Liver (tissue), 9 donors: ENCODE measurements around the gene PROX2. TPM values are rescaled to one million over a fixed set of nuclear protein-coding genes. Genes with fewer than 3 reads are reported as not detected.

Experiments used
- DNase-seq: peaks from one replicate; pipeline ENCODE4 v3.0.0-alpha.2; 2017; ENCODE audit warnings: low spot score
- H3K27ac ChIP-seq, 2 donors: one replicate each; pipeline ENCODE4 v1.7.0; 2013; ENCODE audit warnings: inconsistent platforms in 2 of 2, low read length in 2 of 2, control low read depth in 1 of 2, low read depth in 1 of 2, mild to moderate bottlenecking in 1 of 2
- H3K27me3 ChIP-seq, 4 donors: one replicate each; pipeline versions ENCODE4 v1.6.1 to v1.7.0; 2013; ENCODE audit warnings: low read length in 3 of 4, inconsistent platforms in 1 of 4, mild to moderate bottlenecking in 1 of 4, moderate library complexity in 1 of 4; ENCODE audit not compliant: control insufficient read depth in 4 of 4, insufficient read depth in 4 of 4
- H3K36me3 ChIP-seq, 4 donors: one replicate each; pipeline versions ENCODE4 v1.6.1 to v1.7.0; 2013; ENCODE audit warnings: low read length in 3 of 4, mild to moderate bottlenecking in 3 of 4, low read depth in 1 of 4, moderate library complexity in 1 of 4; ENCODE audit not compliant: control insufficient read depth in 4 of 4, insufficient read depth in 3 of 4
- H3K4me1 ChIP-seq, 4 donors: one replicate each; pipeline versions ENCODE4 v1.6.1 to v1.7.0; 2013; ENCODE audit warnings: low read length in 3 of 4, mild to moderate bottlenecking in 3 of 4, moderate library complexity in 1 of 4; ENCODE audit not compliant: control insufficient read depth in 4 of 4, insufficient read depth in 4 of 4
- H3K4me3 ChIP-seq, 3 donors: one replicate each; pipeline versions ENCODE4 v1.6.1 to v1.7.0; 2013; ENCODE audit warnings: low read length in 3 of 3, control low read depth in 1 of 3, low read depth in 1 of 3, mild to moderate bottlenecking in 1 of 3
- H3K9ac ChIP-seq, 2 donors: one replicate each; pipeline ENCODE4 v1.7.0; 2013; ENCODE audit warnings: low read length in 2 of 2, mild to moderate bottlenecking in 2 of 2, moderate library complexity in 2 of 2, control low read depth in 1 of 2, low read depth in 1 of 2
- H3K9me3 ChIP-seq, 4 donors: one replicate each; pipeline versions ENCODE4 v1.6.1 to v1.7.0; 2013; ENCODE audit warnings: low read length in 3 of 4; ENCODE audit not compliant: control insufficient read depth in 4 of 4
- ATF3 ChIP-seq: IDR thresholded peaks from 2 replicates; pipeline ENCODE4 v1.6.1; 2016; ENCODE audit warnings: antibody characterized with exemption
- CTCF ChIP-seq: fragments of 150-350 bp; IDR thresholded peaks from 2 replicates; pipeline ENCODE4 v1.5.1; 2017; ENCODE audit warnings: improper control_type of control experiment, low read depth, low read length; ENCODE audit not compliant: missing input control
- FOXA1 ChIP-seq: IDR thresholded peaks from 2 replicates; pipeline ENCODE4 v1.6.1; 2016; ENCODE audit warnings: antibody characterized with exemption
- GABPA ChIP-seq, 2 donors: IDR thresholded peaks in 1 of 2; conservative IDR thresholded peaks in 1 of 2; 2 replicates each; pipeline ENCODE4 v1.6.1; 2016; ENCODE audit warnings: antibody characterized with exemption in 2 of 2, mild to moderate bottlenecking in 1 of 2, moderate library complexity in 1 of 2
- HNF4A ChIP-seq, 2 donors: conservative IDR thresholded peaks; 2 replicates each; pipeline ENCODE4 v1.6.1; 2016; ENCODE audit warnings: antibody characterized with exemption in 2 of 2, mild to moderate bottlenecking in 2 of 2
- HNF4G ChIP-seq: IDR thresholded peaks from 2 replicates; pipeline ENCODE4 v1.6.1; 2016; ENCODE audit warnings: antibody characterized with exemption
- NR2F2 ChIP-seq: IDR thresholded peaks from 2 replicates; pipeline ENCODE4 v1.6.1; 2016; ENCODE audit warnings: antibody characterized with exemption
- RAD21 ChIP-seq, 2 donors: IDR thresholded peaks; 2 replicates each; pipeline ENCODE4 v1.6.1; 2016; ENCODE audit warnings: antibody characterized with exemption in 2 of 2, mild to moderate bottlenecking in 2 of 2
- RXRA ChIP-seq, 2 donors: IDR thresholded peaks; 2 replicates each; pipeline ENCODE4 v1.6.1; 2017 to 2018; ENCODE audit warnings: antibody characterized with exemption in 2 of 2, mild to moderate bottlenecking in 1 of 2
- SP1 ChIP-seq: IDR thresholded peaks from 2 replicates; pipeline ENCODE4 v1.6.1; 2018; ENCODE audit warnings: antibody characterized with exemption, mild to moderate bottlenecking
- YY1 ChIP-seq: IDR thresholded peaks from 2 replicates; pipeline ENCODE4 v1.6.1; 2016; ENCODE audit warnings: antibody characterized with exemption, mild to moderate bottlenecking
- ZBTB33 ChIP-seq: IDR thresholded peaks from 2 replicates; pipeline ENCODE4 v1.6.1; 2016; ENCODE audit warnings: antibody characterized with exemption
- WGBS: extraction: QIAGEN DNeasy Blood & Tissue Kit; methylation state at CpG from one replicate; pipeline ENCODE4 v1.1.7; 2013; 5-methylcytosine and 5-hydroxymethylcytosine counted together
- polyA plus RNA-seq, 2 donors: library from polyadenylated mRNA; stranded (reverse) in 1 of 2; unstranded in 1 of 2; fragments of 200-250 nt in 1 of 2; fragments of >200 nt in 1 of 2; fragmentation: Nextera tagmentation in 1 of 2; extraction: Ambion mirVana in 1 of 2; gene quantifications; one replicate each; pipeline versions ENCODE4 v1.2.1 to v1.2.3, GENCODE V29; 2013 to 2015
- total RNA-seq, 2 donors: library from RNA; depleted of rRNA; stranded (reverse); fragments of >200 nt; gene quantifications; one replicate each; pipeline ENCODE4 v1.2.3, GENCODE V29; 2014
- donor health status: healthy.
- donor health status: healthy.
- donor health status: healthy.
- donor health status: healthy.
- donor health status: healthy.

The PROX2 gene
- total and polyA plus RNA-seq, 4 donors: 0.06 TPM; not detected in 3

- H3K36me3 ChIP-seq: peaks cover 4 to 39% (median 25%) of the 10 kb centered on the region in 4 donors
These were observed 29.7 kb upstream of the PROX2 start for GRCh38 chr14:74905595-74906142.

GRCh38 chr14:74904635-74905503 lies 28.9 kb upstream of the PROX2 start:
- Histone ChIP-seq H3K27ac (no peak overlapping the region), H3K4me3 (no peak overlapping the region), H3K9ac (no peak overlapping the region), H3K4me1 (no peaks in the 10 kb centered on the region), H3K9me3 (no peaks in the 10 kb centered on the region), H3K36me3 (peaks cover 6 to 47% (median 33%) of the 10 kb centered on the region in 4 donors), H3K27me3 (no peaks in the 10 kb centered on the region)
- no peak for DNase-seq
- WGBS: 84% methylated on average over 6 of the region's 6 CpGs
- TF ChIP-seq NR2F2 (no peak), ZBTB33 (no peak), SP1 (no peak), YY1 (no peak), CTCF (no peak), GABPA (IDR thresholded peaks at IDR 0.05 in 1 of 2, conservative IDR thresholded peaks at IDR 0.05 in 1 of 2) (no peak), ATF3 (no peak), HNF4A (conservative IDR thresholded peaks at IDR 0.05) (no peak), HNF4G (no peak), RXRA (IDR thresholded peaks at IDR 0.05) (no peak), FOXA1 (no peak)

More at GRCh38 chr14:74905595-74906142, 29.7 kb upstream of the PROX2 start:
- Histone ChIP-seq H3K27ac (no peak overlapping the region), H3K9me3 (no peaks in the 10 kb centered on the region), H3K4me1 (no peaks in the 10 kb centered on the region), H3K27me3 (no peaks in the 10 kb centered on the region), H3K9ac (no peak overlapping the region), H3K4me3 (no peak overlapping the region)
- DNase-seq: peak; percentile 89
- peak; percentile 82 to 93 for TF ChIP-seq RAD21 (IDR thresholded peaks at IDR 0.05)
- peak; percentile 92 for TF ChIP-seq CTCF
- no peak for TF ChIP-seq ZBTB33
- 42% methylated on average over 14 of the region's 14 CpGs for WGBS
